Cardiac fibroblast (primary cell): ENCODE results near the gene CAMKMT.

ENCODE experiments used
- DNase-seq, 2 donors: peaks; one replicate each; pipeline versions ENCODE4 v3.0.0 to v3.0.0-alpha.2; 2010; ENCODE audit warnings: low read depth in 2 of 2
- H3K4me3 ChIP-seq, 2 donors: replicated peaks in 1 of 2; 1 replicate in 1 of 2; 2 replicates in 1 of 2; pipeline ENCODE4 v1.5.1; 2011; ENCODE audit warnings: low read depth in 2 of 2, low read length in 2 of 2, mild to moderate bottlenecking in 2 of 2, moderate library complexity in 1 of 2
- CTCF ChIP-seq: IDR thresholded peaks from one replicate; pipeline ENCODE4 v1.5.1; 2011; ENCODE audit warnings: low read depth, mild to moderate bottlenecking, low read length, inconsistent platforms

Gene CAMKMT

DNA sequence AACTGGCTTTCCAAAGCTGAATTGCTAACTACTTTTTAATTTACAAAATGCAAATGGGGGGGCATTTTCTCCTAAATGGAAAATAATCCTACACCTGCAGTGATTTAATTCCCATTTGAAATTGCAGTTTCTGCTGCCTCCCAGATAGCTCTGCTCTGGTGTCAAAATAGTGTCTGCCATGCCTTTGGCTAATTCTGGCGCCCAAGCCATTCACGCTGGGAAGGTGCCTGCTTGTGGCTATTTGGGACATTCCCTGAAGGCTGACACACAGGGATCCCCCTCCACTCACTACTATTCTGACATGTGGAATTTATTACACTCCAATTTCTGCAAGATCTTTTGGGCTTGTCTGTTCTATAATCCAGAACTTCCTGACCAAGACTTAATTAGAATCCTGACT is 451.4 kb downstream of the CAMKMT start:
- DNase-seq, result no peak
- no peak overlapping the region for H3K4me3 ChIP-seq
- no peak for TF ChIP-seq CTCF

GRCh38 chr2:44813658-44814057 is 451.9 kb downstream of the CAMKMT start:
- H3K4me3 ChIP-seq, result no peak overlapping the region
- no peak for TF ChIP-seq CTCF
- no peak for DNase-seq

- no peak for TF ChIP-seq CTCF
- H3K4me3 ChIP-seq, result no peak overlapping the region
- no peak for DNase-seq
Measured at GRCh38 chr2:44817256-44817655, 455.5 kb downstream of the CAMKMT start.

GRCh38 chr2:44817673-44818335 is 456.1 kb downstream of the CAMKMT start:
- no peak overlapping the region for H3K4me3 ChIP-seq
- TF ChIP-seq CTCF, result no peak

GRCh38 chr2:44819061-44819460 is 457.3 kb downstream of the CAMKMT start:
- TF ChIP-seq CTCF, result no peak
- no peak for DNase-seq
- H3K4me3 ChIP-seq, result no peak overlapping the region

More at GRCh38 chr2:44817673-44818335, 456.1 kb downstream of the CAMKMT start:
- no peak for DNase-seq

- DNase-seq, result no peak
- H3K4me3 ChIP-seq, result no peak overlapping the region
- no peak for TF ChIP-seq CTCF
Measured at GRCh38 chr2:44821500-44821899, 459.8 kb downstream of the CAMKMT start.

DNA sequence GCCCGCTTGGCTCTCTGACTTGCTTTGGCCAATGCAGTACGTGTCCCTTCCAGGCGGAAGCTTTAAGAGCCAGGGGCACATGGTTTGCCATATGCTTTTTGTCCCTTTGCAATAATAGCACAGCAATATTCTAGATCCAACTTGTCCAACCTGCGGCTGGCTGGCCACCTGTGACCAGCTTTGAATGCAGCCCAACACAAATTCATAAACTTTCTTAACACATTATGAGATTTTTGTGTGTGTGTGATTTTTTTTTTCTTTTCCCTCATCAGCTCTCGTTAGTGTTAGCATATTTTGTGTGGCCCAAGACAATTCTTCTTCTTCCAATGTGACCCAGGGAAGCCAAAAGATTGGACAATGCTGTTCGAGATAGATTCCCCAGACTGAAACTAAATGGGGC is 460.4 kb downstream of the CAMKMT start:
- TF ChIP-seq CTCF, result no peak
- no peak overlapping the region for H3K4me3 ChIP-seq
- no peak for DNase-seq
